Left lobe of liver (tissue), 2 donors: ENCODE results near the gene PPP1R10. TPM values are rescaled to one million over a fixed set of nuclear protein-coding genes. Genes with fewer than 3 reads are reported as not detected.

Experiments used
- ATAC-seq: fragments of 200-7000 bp; cut with Tn5 transposase; one replicate; pipeline ENCODE4 v1.9.1; 2020; ENCODE audit warnings: mild to moderate bottlenecking, moderate library complexity
- DNase-seq: peaks from one replicate; pipeline ENCODE4 v3.0.0-alpha.2; 2020; ENCODE audit warnings: low spot score
- total RNA-seq: library from RNA; stranded (reverse); gene quantifications from one replicate; pipeline ENCODE4 v1.2.1, GENCODE V29; 2021
- donor health status: DM: no; HTN: no; CAD: no; lungs with moderate emphysema.
- donor health status: DM: no; HTN: yes; CAD: no.

The PPP1R10 gene
- total RNA-seq, 1 donor from 2014 or later: 49.8 TPM

DNA sequence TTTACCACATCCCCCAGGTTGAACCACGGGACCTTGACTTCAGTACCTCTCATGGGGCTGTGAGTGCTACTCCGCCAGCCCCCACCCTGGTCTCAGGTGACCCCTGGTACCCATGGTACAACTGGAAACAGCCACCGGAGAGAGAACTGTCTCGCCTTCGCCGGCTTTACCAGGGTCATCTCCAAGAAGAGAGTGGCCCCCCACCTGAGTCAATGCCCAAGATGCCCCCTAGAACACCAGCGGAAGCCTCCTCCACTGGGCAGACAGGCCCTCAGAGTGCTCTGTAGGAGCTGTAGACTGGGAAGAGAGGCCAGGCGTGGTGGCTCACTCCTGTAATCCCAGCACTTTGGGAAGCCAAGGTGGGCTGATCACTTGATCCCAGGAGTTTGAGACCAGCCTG lies 8.5 kb upstream of the PPP1R10 start:
- ATAC-seq: no peak
- DNase-seq: no peak

- DNase-seq (no peak), ATAC-seq (no peak)
Measured at GRCh38 chr6:30619561-30619960, 2.5 kb upstream of the PPP1R10 start.

- no peak for DNase-seq
- ATAC-seq: no peak
Measured at GRCh38 chr6:30618270-30618797, 1.3 kb upstream of the PPP1R10 start.

DNA sequence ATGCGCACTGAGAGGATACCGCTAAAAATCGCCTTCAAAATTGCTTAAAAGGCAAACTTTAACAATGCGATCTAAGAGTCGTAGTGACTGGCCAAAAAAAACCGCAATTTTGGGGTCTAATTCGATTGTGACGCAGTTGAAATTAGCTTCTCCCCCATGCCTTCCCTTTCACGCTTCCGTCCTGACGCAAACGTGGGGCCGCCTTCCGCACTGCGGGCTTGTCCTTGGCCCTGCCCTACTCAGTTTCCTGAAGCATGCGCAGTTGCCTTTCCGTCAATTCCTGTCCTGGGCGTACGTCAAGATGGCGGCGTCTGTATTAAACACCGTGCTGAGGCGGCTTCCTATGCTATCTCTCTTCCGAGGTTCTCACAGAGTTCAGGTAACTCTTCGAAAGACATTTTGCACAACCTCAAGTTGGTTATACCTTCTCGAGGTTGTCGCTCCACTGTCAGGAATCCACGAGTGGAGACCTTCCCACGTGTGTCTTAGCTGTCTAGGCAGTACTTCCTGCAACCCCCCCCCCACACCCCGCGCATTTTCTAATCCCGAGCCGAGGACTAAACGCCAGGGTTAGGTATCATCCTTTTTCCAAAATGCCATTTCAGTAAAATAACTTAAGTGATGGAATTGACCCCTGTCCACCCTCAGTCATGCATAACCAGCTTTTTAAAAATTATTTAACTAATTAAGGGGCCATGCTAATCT lies 674 bp upstream of the PPP1R10 start, which contains the start of gene MRPS18B:
TSS of gene MRPS18B (plus strand) at position 276 of the 705 bp plus-strand sequence. CDS start at position 302, 26 bp downstream.
- DNase-seq: peak; percentile 98
- ATAC-seq: peak; percentile 84

DNA sequence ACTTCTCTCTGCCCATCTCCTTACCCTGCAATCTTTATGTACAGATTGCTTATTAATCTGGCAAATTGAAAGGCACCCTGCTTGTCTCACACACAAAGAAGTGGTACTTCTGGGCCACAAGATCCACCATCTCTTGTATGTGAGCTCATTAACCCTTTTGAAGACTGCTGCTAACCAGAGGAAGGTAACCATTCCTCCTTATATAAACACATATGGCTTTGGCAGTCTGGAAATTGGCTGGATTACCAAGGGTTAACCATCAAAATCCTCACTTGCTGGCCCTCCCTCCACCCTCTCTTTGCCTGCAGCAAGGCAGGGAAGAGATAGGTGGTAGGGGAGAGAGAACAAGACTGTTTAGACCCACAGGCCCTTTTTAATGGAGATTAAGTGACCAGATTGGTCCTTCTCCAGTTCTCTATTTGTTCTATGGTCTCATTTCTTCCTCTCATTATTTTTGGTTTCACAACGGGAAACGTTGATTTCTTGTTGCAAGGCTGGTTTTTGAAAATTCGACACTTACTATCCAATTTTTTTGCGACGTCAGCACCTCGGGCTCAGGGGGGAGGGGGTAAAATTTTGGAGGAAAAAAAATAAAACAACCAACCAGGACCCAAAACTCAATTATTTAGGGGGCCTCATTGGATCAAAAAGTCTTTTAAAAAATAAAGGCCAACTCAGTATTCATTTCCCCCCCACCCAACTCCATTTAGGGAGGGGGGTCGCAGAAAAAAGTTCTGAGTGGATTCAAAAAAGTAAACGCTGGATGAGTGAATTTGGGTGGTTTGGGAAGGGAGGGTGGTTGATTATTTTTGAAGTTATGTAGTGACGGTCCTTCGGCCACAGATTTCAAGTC lies 859 bp downstream of the PPP1R10 start:
- ATAC-seq (no peak), DNase-seq (no peak)

- no peak for ATAC-seq
- DNase-seq: no peak
Measured at GRCh38 chr6:30615219-30615957, 1.7 kb downstream of the PPP1R10 start.

DNA sequence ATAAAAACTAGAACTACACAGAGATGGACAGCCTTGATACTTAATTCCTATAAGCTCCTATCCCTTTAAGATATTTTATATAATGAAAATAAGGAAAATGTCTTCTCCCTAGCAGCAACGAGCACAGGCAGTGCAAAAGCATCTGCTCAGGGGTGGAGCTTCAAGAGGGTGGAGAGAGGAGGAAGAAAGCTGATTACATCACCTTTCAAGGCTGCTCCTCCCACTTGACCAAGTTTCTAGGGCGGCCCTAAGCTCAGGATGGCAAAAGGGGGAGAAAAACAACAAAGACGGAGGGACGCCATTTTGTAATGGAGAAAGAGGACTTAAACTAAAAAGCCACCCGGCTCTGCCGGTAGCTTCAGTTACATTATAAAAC lies 2.2 kb downstream of the PPP1R10 start:
- DNase-seq: peak; percentile 77
- peak; percentile 59 for ATAC-seq

- ATAC-seq (no peak), DNase-seq (no peak)
Measured at GRCh38 chr6:30614044-30614842, 2.8 kb downstream of the PPP1R10 start.

GRCh38 chr6:30613251-30614043 lies 3.6 kb downstream of the PPP1R10 start:
- ATAC-seq (no peak), DNase-seq (no peak)

DNA sequence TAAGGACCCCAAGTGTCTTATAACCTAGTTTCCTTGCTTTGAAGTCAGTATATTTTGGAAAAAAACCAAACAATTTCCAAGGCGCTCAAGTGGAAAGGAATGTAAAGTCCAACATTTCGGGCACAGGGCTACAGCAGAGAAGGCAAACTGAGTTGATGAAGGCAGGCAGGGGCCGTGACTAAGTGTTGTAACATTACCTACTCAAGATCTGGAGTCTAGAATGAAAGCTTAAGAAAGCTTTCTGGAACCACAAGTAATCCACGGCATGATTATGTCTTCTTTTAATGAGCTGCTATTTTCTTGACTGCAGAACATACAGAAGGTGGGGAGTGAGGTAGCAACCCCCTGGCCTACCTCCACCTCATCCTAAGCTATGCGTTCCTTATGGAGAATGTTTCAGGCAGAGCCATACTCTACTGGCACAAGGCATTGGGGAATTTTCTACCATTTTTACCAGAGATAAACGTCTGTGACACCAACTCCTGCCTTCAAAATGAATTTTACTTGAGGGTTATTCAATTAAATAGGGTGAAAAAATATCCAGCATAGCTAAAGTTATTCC lies 4.3 kb downstream of the PPP1R10 start:
- no peak for ATAC-seq

GRCh38 chr6:30612213-30612612 lies 4.8 kb downstream of the PPP1R10 start:
- DNase-seq (no peak), ATAC-seq (no peak)

More for the DNA sequence above, 4.3 kb downstream of the PPP1R10 start:
- no peak for DNase-seq

GRCh38 chr6:30611856-30612194 lies 5.2 kb downstream of the PPP1R10 start:
- no peak for DNase-seq
- no peak for ATAC-seq

DNA sequence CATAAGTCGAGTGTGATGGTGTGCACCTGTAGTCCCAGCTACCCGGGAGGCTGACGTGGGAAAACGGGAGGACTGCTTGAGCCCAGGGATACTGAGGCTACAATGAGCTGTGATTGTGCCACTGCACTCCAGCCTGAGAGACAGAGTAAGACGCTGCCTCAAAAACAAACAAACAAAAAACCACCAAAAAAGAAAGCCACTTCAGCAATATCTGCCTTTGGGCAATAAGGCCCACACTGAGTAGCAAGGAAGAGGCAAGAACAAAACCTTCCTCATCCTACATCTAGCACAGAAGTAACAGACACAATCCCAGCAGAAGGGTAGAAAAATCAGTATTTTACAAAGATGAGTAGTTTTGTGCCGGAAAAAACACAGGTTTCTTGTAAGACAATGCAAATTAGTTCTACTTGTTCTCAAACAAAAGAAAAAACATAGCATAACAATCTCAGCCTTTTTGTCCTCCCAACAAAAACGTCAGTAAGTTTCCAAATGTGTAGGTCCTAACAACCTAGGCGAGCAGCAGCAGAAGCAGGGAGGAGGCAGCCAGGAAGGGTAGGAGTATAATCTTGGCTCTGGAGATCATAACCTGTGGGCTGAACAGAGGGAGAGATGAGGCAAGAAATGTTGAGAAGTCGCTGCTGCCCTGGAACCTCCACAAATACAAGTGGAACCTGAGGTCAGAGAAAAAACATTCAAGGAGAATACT lies 5.7 kb downstream of the PPP1R10 start:
- DNase-seq: no peak
- no peak for ATAC-seq

DNA sequence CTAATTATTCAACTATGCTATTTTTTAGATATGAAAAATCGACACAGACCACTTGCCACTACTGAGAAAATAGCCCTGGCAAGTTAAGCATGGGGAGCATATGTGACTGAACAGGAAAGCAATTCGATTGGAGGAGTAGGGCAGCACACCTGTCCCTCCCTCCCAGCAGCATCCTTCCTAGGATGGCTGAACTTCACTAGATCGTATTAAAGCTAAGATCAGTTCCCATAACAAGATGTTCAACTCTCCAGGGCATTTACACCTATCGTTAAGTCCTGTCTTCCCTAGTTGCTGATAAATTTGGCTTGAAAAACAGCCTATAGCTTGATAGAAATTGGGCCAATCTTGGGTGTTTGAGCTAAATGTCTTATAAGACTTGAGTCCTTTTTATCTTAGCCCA lies 7.0 kb downstream of the PPP1R10 start:
- no peak for ATAC-seq
- DNase-seq: no peak

DNA sequence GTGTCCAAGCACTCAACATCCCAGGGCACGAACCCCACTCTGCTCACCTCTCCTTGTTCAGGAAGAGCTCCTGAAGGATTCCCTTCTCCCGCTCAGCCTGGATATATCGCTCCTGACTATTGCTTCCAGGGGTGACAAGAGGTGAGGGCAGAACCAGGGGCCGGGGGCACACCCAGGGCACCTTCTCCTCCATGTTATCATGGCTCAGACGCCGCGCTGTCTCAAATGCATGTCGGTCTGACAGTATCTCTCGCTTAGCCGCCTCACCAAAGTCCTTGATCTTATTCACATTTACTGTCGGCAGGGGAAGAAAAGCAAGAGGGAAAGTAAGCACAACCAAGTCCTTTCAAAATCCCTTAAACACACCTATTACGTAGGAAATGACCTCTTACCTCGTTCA lies 13.1 kb downstream of the PPP1R10 start:
- ATAC-seq: no peak
- no peak for DNase-seq

GRCh38 chr6:30601815-30602641 lies 15.0 kb downstream of the PPP1R10 start:
- peak; percentile 6 for ATAC-seq
- DNase-seq: no peak

DNA sequence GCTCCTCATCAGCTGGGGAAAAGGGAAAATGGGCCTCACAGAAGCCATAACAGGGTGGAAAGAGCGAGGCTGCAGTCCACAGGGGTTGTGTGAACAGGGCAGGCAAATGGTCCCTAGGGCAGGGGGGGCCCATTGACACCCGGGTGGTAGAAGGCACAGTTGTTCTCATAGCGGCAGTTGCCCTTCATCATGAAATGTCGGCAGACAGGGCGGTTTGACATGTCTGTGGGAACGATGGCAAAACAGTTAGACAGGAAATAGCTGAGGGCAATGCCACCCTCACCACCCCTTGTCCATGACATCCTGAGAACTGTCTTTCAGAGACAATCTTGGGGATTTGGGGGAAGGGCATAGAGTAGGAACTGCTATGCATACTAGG lies 15.6 kb downstream of the PPP1R10 start:
- ATAC-seq (no peak), DNase-seq (no peak)

DNA sequence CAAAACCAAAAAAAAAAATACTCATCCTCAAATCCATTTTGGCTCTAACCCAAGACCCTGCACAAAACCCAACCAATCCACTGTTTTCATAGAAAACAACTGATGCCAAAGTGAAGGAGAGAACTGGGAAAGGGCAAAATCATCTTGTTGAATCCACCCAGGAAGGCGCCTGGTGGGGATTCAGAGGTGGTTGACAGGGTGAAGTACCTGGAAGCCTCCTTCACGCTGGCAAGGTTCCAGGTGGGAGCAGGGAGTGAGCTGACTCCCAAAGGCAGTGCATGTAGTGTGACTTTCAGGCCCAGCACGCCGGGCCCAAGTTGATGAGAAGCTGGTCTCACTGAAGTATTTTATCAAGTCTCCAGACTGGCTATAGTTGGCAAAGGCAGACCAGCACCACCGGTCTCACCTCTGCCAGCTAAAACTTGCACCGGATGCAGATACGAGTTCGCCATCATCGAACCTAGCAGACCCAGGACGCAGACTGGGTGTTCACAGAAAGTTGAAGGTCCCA lies 16.5 kb downstream of the PPP1R10 start:
- ATAC-seq (peak; percentile 1), DNase-seq (peak; percentile 60)
